Activated naive CD4-positive, alpha-beta T cell treated with anti-CD3 and anti-CD28 coated beads, Interleukin-2, amount 50 U/mL, for 72 hours (primary cell): ENCODE measurements around the gene KRTAP12-3. TPM values are rescaled to one million over a fixed set of nuclear protein-coding genes. Genes with fewer than 3 reads are reported as not detected.

Experiments used
- ATAC-seq, 2 donors: fragments of 150-1000 bp; cut with Tn5 transposase; 2 replicates each; pipeline ENCODE4 v1.10.0; 2021; ENCODE audit warnings: mild to moderate bottlenecking in 2 of 2, moderate library complexity in 2 of 2
- DNase-seq, 2 donors: peaks; one replicate each; pipeline ENCODE4 v3.0.0; 2021 to 2022; ENCODE audit warnings: low spot score in 2 of 2
- H3K27ac Mint-ChIP-seq, 2 donors: one replicate each; pipeline ENCODE4 v1.8.0; 2022; ENCODE audit warnings: mild to moderate bottlenecking in 2 of 2, mixed read lengths in 2 of 2
- H3K36me3 Mint-ChIP-seq, 2 donors: one replicate each; pipeline ENCODE4 v1.8.0; 2022; ENCODE audit warnings: mixed read lengths in 2 of 2
- H3K9me3 Mint-ChIP-seq, 2 donors: one replicate each; pipeline ENCODE4 v1.8.0; 2022; ENCODE audit warnings: mixed read lengths in 2 of 2
- total RNA-seq, 2 donors: library from RNA; stranded (reverse); gene quantifications; one replicate each; pipeline ENCODE4 v1.2.3, GENCODE V29; 2022

Gene KRTAP12-3
- total RNA-seq, 2 donors from 2014 or later: not detected

GRCh38 chr21:44702111-44702972, 44.6 kb downstream of the KRTAP12-3 start:
- ATAC-seq (no peak), DNase-seq (no peak)
- Mint-ChIP-seq H3K36me3 (peaks cover 21% of the 10 kb centered on the region in 2 donors), H3K27ac (no peak overlapping the region), H3K9me3 (peaks cover 7 to 14% of the 10 kb centered on the region in 2 donors)

- ATAC-seq: no peak
- no peak overlapping the region for H3K27ac Mint-ChIP-seq
- peaks cover 7 to 14% of the 10 kb centered on the region in 2 donors for H3K9me3 Mint-ChIP-seq
- no peak for DNase-seq
- H3K36me3 Mint-ChIP-seq: peaks cover 21% of the 10 kb centered on the region in 2 donors
Measured at GRCh38 chr21:44702973-44703730, 45.4 kb downstream of the KRTAP12-3 start.

DNA sequence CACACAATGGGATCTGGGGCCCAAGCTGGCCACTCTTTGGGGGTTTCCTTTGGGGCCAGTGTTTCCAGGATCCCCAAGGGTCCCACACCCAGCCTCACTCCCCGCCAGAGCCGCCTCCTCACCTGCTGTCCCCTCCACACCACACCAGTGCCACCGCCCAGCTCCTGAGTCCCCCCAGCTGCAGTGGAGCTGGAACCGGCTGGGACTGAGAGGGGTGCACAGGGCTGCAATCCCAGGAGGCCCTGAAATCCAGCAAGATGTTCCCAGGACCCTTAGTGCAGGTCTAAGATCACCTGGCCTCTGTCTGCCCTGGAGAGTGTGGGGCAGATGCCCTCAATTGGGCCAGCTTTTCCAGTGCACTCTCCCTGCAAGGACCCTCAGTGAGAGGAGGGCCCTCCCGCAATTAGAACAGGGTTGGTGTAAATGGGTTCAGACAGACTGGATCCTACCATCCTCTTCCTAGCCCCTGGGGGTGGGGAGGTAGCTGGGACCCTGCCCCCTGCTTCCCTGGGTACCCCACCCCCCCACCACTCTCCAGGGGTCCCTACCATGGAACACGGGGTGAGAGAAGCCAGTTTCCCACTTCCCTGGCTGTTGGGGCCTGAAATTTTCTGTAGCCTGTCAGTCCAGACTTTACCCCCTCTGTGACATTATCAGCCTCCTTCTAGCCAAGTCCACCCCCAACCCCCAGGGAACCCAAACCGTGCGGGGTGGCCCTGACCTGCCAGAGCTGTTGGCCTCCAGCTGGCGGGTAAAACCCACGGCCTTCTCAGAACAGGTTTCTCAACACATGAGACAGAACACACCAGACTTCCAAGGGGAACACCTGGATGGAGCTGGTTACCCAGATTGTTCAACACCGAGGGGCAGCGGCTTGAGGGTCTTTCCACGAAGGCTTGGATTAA, 46.3 kb downstream of the KRTAP12-3 start:
- no peak for ATAC-seq
- no peak overlapping the region for H3K27ac Mint-ChIP-seq

GRCh38 chr21:44704636-44705001, 46.9 kb downstream of the KRTAP12-3 start:
- Mint-ChIP-seq H3K9me3 (peaks cover 7 to 14% of the 10 kb centered on the region in 2 donors), H3K27ac (no peak overlapping the region), H3K36me3 (peaks cover 21 to 27% of the 10 kb centered on the region in 2 donors)
- DNase-seq: no peak
- no peak for ATAC-seq

More for the DNA sequence above, 46.3 kb downstream of the KRTAP12-3 start:
- Mint-ChIP-seq H3K9me3 (peaks cover 7 to 14% of the 10 kb centered on the region in 2 donors), H3K36me3 (peaks cover 21 to 23% of the 10 kb centered on the region in 2 donors)
- no peak for DNase-seq

DNA sequence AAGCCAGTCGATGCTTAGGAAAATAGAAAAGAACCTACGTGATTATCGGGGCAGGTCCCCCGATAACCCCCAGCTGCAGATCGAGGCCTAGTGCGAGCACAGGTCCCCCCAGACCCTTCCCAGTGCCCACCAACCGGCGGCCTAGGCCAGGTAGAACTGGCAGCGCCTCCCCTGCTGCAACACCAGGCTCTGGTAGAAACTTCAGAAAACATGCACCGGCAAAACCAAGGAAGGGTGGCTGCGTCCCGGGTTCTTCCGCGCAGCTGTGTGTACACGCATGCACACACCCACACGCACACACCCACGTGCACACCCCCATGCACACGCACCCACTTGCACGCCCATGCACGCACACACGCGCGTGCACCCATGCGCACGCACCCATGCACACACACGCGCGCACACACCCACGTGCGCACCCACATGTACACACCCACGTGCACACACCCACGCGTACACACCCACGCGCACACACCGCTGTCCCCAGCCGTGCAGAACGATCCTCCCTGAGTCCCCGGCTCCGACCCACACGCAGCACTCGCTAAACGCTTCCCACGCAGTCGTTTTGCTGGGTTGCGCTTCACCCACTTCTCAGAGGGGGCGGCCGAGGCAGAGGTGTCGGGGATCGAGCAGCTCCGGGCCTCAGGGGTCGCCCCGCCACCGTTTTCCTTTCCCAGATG, 48.4 kb downstream of the KRTAP12-3 start:
- H3K9me3 Mint-ChIP-seq: peaks cover 7 to 14% of the 10 kb centered on the region in 2 donors
- DNase-seq (no peak), ATAC-seq (no peak)
- H3K36me3 Mint-ChIP-seq: peaks cover 21 to 27% of the 10 kb centered on the region in 2 donors
- peak overlapping the region in 1 of 2 donors; percentile 29 for H3K27ac Mint-ChIP-seq

DNA sequence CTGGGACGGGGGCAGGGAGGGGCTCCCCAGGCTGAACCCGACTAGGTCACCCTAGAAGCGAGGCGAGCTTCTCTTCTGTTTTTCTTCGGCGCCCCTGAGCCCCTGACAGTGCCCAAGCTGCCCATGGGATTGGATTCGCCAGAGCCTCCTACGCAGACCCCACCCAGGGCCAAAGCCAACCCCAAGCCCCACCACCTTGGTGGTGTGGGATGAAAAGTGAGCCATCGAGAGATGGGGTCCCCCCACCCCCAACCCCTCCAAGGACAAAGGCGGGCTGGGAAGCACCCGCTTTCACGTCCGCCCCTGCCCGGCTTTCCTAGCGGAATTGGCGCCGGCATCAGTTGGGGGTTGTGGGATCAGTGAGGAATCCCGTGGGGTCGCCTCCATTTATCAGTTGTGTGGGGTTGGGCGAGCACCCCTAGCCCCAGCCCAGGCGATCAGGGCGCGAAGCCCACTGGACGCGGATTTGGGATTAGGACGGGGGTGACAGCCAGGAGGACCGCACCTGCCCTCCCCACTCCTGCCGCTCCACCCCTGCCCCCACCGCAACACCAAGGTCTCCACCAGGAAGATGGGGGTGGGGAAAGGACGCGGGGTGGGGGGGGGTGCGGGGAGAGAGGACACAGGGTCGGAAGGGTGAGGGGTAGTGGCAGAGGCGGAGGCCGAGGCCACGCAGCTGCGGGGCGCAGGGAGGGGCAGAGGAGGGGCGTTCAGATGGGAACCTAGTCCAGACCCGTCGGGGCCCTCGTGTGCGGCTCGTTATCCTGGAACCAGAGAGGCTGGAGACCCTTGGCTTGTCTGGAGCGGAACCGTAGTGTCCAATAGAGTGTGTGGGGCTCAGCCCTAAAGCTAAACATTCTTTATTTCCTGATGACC, 49.2 kb downstream of the KRTAP12-3 start:
- DNase-seq (no peak), ATAC-seq (no peak)
- no peak overlapping the region for H3K27ac Mint-ChIP-seq
- peaks cover 7 to 14% of the 10 kb centered on the region in 2 donors for H3K9me3 Mint-ChIP-seq
- peaks cover 21 to 27% of the 10 kb centered on the region in 2 donors for H3K36me3 Mint-ChIP-seq

Other genes starting within 250 kb of the KRTAP12-3 start
- gene LRRC3, start 202.4 kb upstream of the KRTAP12-3 start, total RNA-seq: 1 to 10 TPM; 4.8 to 5.6 TPM
- not detected for gene KRTAP10-1, start 117.7 kb upstream of the KRTAP12-3 start, total RNA-seq
- gene KRTAP10-2, start 106.4 kb upstream of the KRTAP12-3 start, total RNA-seq: not detected
- gene KRTAP10-3, start 99.1 kb upstream of the KRTAP12-3 start, total RNA-seq: not detected
- not detected for gene KRTAP10-4, start 84.2 kb upstream of the KRTAP12-3 start, total RNA-seq
- gene KRTAP10-5, start 77.3 kb upstream of the KRTAP12-3 start, total RNA-seq: not detected
- gene KRTAP10-6, start 65.4 kb upstream of the KRTAP12-3 start, total RNA-seq: not detected
- not detected for gene KRTAP10-7, start 57.3 kb upstream of the KRTAP12-3 start, total RNA-seq
- gene KRTAP10-8, start 45.9 kb upstream of the KRTAP12-3 start, total RNA-seq: not detected
- not detected for gene KRTAP10-9, start 30.8 kb upstream of the KRTAP12-3 start, total RNA-seq
- not detected for gene KRTAP10-10, start 20.6 kb upstream of the KRTAP12-3 start, total RNA-seq
- not detected for gene KRTAP10-11, start 11.5 kb upstream of the KRTAP12-3 start, total RNA-seq
- gene KRTAP12-4, start 3.3 kb upstream of the KRTAP12-3 start, total RNA-seq: not detected
- not detected for gene KRTAP12-2, start 9.0 kb downstream of the KRTAP12-3 start, total RNA-seq
- not detected for gene KRTAP12-1, start 24.2 kb downstream of the KRTAP12-3 start, total RNA-seq
- not detected for gene KRTAP10-12, start 39.2 kb downstream of the KRTAP12-3 start, total RNA-seq
- gene TSPEAR, start 53.6 kb downstream of the KRTAP12-3 start, total RNA-seq: not detected
- 100 to 1,000 TPM; 114 to 126 TPM for gene UBE2G2, start 143.9 kb downstream of the KRTAP12-3 start, total RNA-seq
- 10 to 100 TPM; 72.8 to 81.2 TPM for gene SUMO3, start 160.1 kb downstream of the KRTAP12-3 start, total RNA-seq
- 10 to 100 TPM; 61.7 to 99.8 TPM for gene PTTG1IP, start 215.8 kb downstream of the KRTAP12-3 start, total RNA-seq